GM19351 (cell line): ENCODE data around the gene KAZN.

Source experiments
- ATAC-seq: cut with Tn5 transposase; IDR thresholded peaks from one replicate; pipeline ENCODE4 v1.9.1; 2021; ENCODE audit warnings: mild to moderate bottlenecking, moderate library complexity; ENCODE audit not compliant: unreplicated experiment

KAZN gene

DNA sequence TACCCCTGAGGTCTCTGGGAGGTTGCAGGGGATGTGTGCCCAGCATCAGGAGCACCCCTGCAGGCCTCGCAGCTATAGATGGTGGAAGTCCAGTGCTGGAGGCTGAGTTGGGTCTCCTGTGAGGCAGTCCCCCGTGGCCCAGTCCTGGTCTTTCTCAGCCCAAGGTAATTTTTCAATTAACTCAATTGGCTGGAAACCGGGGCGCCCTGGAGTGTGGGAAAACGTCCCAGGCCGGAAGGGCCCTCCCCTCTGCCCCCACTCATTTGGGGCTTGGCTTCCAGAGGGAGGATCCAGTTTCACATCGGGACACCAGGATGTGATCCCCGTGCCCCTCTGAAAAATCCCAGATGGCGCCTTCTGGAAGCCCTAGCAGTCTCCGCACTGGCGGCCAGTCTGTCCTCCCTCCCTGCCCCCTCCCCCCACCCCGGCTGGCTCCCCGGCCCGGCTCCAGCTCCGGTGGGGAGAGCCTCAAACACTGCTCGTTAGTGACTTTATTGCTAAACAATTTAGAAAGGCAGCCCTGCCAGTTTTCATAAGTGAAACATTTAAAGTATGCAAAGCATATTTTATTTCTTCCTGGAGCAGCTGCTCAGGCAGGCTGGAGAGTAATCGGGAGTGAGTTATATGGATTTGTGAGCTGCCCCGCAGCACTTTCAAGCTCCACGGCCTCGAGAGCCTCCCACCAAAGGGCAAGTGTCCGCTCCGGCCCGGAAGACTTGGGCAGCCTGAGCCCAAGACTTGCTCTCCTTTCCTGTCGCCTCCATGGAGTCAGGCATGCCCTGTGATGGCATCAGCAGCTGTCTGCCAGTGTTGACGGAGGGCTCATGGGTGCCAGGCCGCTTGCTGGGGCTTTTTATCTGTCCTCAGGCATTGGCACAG lies 346.9 kb downstream of the KAZN start:
- ATAC-seq, result no peak

DNA sequence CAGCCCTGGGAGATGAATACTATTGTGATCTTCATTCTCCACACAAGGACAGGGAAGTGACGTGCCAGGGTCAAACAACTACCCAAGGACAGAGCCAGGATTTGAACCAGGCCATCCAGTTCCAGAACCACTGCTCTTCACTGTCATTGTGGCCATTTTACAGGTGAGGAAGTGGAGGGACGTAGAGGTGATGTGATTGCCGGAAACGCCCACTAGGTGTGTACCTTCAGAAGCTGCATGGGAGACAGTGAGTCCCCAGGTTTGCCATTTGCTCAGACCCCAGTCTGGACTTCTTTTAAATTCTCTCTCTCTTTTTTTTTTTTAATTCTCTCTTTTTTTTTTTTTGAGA lies 347.5 kb downstream of the KAZN start:
- ATAC-seq, result no peak

DNA sequence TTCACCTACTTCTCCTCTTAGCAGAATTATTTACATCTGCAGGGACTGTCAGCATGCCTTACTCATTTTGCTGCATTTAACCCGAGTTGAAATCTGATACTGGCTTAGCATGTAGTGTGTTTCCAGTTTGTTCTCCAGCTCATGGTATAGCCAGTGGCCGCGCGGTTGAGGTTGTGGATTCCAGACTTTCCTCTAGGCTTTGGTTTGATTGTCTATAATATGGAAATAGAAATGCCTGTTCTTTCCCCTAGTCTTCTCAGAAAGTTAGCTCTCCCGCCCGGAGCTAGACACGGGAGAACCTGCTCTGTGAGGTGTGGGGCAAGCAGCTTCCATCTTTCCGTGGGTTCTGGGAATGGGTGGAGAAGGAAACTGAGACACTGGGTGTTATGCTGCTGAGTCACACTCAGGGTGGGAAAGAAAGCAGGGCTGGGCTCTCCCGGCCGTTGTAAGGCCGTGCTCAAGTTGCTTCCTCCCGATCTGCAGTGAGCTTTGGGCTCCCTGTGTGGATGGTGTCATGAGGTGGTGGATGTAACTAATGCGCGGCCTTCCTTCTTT lies 348.3 kb downstream of the KAZN start:
- no peak for ATAC-seq

GRCh38 chr1:14947421-14947820 lies 348.9 kb downstream of the KAZN start:
- no peak for ATAC-seq

DNA sequence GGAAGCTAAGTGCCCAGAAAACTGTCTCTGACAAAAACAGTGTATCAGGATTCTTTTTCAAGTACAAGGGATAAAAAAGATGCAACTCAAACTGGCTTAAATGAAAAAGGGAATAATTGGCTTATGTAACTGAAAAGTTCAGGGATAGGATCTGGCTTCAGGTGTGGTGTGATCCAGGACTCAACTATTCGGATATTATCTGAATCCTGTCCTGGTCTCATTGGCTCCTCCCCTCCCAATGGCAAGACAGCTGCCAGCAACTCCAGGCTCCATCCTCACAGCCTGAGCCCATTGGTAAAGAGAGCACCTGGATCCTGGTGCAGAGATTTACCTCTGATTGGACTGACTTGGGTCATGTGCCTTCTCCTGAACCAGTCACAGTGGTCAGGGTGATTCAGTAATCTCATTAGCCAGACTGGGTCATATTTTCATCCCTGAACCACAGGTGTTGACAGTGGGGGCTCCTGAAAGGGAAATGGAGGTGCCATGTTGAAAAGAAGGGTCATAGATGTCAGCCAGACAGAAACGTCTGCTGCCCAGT lies 349.7 kb downstream of the KAZN start:
- ATAC-seq, result no peak

DNA sequence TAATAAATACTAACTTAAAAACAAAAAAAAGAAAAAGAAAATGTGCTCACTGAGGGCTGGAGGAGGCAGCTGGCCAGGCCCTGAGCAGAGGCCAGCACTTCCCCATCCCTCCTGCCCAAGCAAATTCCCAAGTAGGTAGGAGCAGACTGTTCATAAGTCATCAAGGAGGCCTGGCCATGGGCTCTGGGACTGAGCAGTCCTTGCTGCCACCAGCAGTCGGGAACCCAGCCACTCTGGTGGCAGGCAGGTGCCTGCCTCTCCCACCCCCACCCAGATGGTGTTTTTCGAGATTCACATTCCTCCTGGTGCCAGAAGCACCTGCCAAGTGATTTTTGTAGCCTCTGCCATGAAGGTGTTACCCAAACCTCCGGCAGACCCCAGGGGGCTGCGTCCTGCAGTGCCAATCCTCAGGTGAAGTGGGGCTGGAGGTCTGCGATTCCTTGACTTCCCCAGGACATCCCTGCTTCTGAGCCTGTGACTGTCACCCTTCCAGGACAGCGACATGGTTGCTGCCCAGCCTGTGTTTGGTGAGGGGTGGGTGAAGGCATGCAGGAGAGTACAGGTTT lies 350.9 kb downstream of the KAZN start:
- ATAC-seq, result no peak

DNA sequence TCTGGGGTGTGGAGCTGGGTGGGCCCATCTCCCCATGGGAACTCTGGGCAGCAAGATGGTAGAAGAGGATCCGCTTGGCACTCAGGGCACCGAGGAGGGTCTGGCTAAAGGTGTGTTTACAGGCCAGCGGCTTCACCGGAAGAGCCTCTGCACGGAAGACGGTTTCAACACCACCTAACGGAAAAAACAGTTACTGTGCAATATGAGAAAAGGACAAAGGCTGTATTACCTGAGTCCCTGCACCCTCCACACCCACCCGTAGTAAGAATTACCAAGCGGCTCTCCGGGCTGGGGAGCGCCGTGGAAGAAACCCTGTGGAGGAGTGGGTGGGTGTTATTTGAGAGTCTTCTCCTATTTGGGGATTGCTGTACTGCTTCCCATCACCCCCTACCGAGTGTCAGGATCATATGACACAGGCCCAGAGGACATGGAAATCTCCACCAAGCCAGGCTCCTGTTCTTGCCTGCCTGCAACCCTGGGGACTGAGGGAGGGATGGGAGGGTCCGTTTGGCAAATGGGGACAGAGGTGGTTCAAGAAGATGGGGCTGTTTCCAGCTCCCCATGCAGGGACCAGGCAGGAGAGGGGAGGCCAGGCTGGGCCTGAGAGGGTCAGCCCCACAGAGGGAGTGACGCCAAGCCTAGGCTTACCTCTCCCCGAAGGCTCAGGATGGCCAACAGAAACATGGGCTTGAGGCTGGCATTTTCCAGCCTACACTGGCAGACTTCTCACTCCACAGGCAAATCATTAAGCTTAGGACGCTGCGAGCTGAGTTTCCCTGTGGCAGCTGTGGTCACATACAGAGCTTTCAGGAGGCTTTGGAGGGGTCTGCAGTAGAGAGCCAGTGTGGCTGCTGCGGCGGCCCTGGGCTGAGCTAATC lies 351.6 kb downstream of the KAZN start:
- no peak for ATAC-seq

DNA sequence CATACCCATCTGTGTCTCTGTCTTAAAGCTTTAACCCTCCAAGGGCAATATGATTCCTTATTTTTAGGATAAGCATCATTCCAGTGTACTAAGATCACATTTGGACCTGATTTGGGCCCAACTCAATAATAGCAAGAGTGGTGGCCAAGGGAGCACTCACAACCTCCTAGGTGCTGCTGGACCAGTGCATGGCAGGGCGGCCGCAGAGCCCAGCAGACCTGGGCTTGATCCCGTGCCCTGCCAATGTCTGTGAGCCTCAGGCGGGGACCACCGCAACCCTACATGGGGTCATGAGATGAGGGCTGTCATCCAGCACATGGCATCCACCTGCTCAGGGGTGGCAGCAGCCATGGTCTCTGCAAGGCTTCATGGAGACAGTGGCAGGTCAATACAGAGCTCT lies 353.3 kb downstream of the KAZN start:
- no peak for ATAC-seq

GRCh38 chr1:14952626-14953314 lies 354.3 kb downstream of the KAZN start:
- no peak for ATAC-seq

GRCh38 chr1:14954210-14954609 lies 355.7 kb downstream of the KAZN start:
- no peak for ATAC-seq

- ATAC-seq, result no peak
Measured at GRCh38 chr1:14954930-14955329, 356.4 kb downstream of the KAZN start.

GRCh38 chr1:14955402-14955801 lies 356.9 kb downstream of the KAZN start:
- no peak for ATAC-seq

DNA sequence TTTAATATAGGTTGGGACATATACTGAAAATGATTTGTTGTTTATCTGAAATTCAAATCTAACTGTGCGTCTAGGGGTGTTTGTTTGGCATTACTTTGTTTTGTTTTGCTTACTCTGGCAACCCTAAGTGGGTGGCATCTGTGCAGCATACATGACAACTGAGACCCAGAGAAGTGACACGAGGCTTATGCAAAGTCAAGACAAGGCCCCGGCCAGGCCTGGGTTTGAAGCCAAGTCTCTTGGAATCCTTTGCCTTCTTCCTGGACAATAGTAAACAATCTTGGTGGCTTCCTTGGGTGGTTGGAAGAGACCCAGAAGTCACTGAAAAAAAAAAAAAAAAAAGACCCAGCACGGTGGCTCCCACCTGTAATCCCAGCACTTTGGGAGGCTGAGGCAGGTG lies 357.5 kb downstream of the KAZN start:
- no peak for ATAC-seq

GRCh38 chr1:14956579-14957195 lies 358.2 kb downstream of the KAZN start:
- ATAC-seq, result no peak

DNA sequence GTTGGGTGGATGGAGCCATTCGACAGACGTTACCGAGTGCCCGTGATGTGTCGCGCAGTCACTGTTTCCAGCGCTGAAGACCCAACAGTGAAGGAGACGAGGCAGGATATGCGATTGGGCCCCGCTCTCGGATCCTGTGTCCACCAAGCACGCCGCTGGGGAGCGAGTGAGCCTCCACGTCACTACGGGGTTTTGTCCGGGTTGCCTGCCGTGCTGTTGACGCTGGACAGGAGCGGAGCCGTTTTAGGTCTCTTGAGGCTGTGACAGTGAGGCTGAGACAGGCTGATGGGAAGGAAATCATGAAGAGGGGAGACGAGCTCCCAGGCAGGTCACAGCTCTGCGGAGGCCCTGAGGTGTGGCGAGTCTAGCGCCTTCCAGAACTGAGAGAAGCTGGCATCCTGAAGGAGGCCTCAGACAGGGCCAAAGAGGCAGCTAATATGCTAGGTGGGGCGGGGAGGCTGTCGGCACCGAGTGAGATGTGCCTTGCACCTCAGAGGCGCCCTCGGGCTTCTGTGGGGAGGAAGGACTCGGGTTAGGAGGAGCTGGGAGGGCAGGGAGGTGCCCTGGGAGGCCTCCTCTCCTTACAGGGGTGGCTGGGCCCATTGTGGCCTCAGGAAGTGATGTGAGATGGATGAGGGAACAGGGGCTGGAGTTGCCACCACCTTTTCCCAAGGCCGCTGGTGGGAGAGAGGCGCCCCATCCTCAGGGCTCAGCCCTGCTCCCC lies 359.1 kb downstream of the KAZN start:
- ATAC-seq, result no peak

DNA sequence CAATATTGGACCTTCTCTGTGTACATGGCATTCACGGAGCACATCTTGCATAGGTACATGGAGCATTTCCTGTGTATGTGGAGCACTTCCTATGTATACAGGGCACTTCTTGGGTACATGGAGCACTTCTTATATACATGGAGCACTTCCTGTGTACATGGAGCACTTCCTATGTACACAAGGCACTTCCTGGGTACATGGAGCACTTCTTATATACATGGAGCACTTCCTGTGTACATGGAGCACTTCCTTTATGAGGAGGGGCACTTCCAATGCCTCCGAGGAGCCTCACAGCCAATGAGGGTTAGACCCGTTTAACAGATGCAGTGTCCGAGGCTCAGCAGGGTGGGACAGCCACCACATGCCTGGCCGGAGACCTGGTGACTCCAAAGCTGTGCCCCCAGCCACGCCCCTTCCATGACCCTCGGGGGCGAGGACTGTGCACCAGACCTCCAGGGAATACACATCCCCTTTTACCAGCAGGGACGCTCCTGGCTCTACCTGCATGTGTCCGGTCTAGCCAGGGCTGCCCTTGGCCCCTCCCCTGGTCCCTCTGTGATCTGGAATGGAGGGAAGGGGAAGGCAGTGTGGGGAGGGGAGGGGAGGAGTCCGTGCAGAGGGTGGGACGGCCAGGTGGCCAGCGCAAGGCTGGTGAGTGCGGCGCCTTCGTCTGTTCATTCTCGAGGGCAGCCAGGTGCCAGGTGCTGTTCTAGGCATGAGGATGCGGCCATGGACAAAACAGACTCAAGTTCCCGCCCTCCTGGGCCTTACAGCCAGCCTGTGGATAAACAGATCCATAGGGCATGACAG lies 360.0 kb downstream of the KAZN start:
- no peak for ATAC-seq

GRCh38 chr1:14959059-14959694 lies 360.7 kb downstream of the KAZN start:
- ATAC-seq, result no peak

GRCh38 chr1:14961661-14962267 lies 363.3 kb downstream of the KAZN start:
- ATAC-seq, result no peak
